GM23338 (cell line): ENCODE measurements around the gene SF3B2. TPM values are rescaled to one million over a fixed set of nuclear protein-coding genes. Genes with fewer than 3 reads are reported as not detected.

Experiments
- ATAC-seq: fragments of 200-7000 bp; cut with Tn5 transposase; 3 replicates; pipeline ENCODE4 v1.9.1; 2020
- DNase-seq: peaks from one replicate; pipeline ENCODE4 v3.0.0-alpha.2; 2015; ENCODE audit warnings: low spot score
- H2AFZ ChIP-seq: fragments of 200-600 bp; sonication (generic); 2 replicates; pipeline ENCODE4 v1.8.0; 2016; ENCODE audit warnings: antibody characterized with exemption, mild to moderate bottlenecking, moderate library complexity
- H3F3A ChIP-seq: fragments of 200-600 bp; sonication (generic); replicated peaks from 2 replicates; pipeline ENCODE4 v1.8.0; 2017; ENCODE audit warnings: antibody characterized with exemption, mixed run types, low read depth
- H3K27ac ChIP-seq: fragments of 200-600 bp; sonication (generic); 2 replicates; pipeline ENCODE4 v1.6.1; 2016; ENCODE audit warnings: low read depth
- H3K27me3 ChIP-seq: fragments of 200-600 bp; sonication (generic); 2 replicates; pipeline ENCODE4 v1.8.0; 2016; ENCODE audit warnings: mild to moderate bottlenecking, mixed run types, moderate library complexity; ENCODE audit not compliant: insufficient read depth
- H3K36me3 ChIP-seq: fragments of 200-600 bp; sonication (generic); 2 replicates; pipeline ENCODE4 v1.8.0; 2016; ENCODE audit warnings: mild to moderate bottlenecking; ENCODE audit not compliant: insufficient read depth
- H3K4me1 ChIP-seq: fragments of 200-600 bp; sonication (generic); 2 replicates; pipeline ENCODE4 v1.8.0; 2016; ENCODE audit warnings: mild to moderate bottlenecking, moderate library complexity; ENCODE audit not compliant: insufficient read depth
- H3K4me2 ChIP-seq: fragments of 200-600 bp; sonication (generic); 2 replicates; pipeline ENCODE4 v1.7.1; 2017; ENCODE audit warnings: mixed run types
- H3K4me3 ChIP-seq: fragments of 200-600 bp; sonication (generic); 2 replicates; pipeline ENCODE4 v1.6.1; 2016; ENCODE audit warnings: mixed run types
- H3K79me2 ChIP-seq: fragments of 200-600 bp; sonication (generic); replicated peaks from 2 replicates; pipeline ENCODE4 v1.8.0; 2017; ENCODE audit warnings: mild to moderate bottlenecking; ENCODE audit not compliant: insufficient read depth
- H3K9me2 ChIP-seq: fragments of 200-600 bp; sonication (generic); 2 replicates; pipeline ENCODE4 v1.8.0; 2017; ENCODE audit not compliant: insufficient read depth
- H4K20me1 ChIP-seq: fragments of 200-600 bp; sonication (generic); replicated peaks from 2 replicates; pipeline ENCODE4 v1.8.0; 2017; ENCODE audit warnings: mild to moderate bottlenecking; ENCODE audit not compliant: insufficient read depth
- H3K27ac Mint-ChIP-seq: 2 replicates; pipeline ENCODE4 v1.8.0; 2020; ENCODE audit warnings: inconsistent platforms, mild to moderate bottlenecking, moderate library complexity, mixed read lengths
- H3K27me3 Mint-ChIP-seq: 3 replicates; pipeline ENCODE4 v1.8.0; 2022; ENCODE audit warnings: low read depth, mild to moderate bottlenecking, moderate library complexity, mixed read lengths, inconsistent platforms; ENCODE audit not compliant: insufficient read depth, poor library complexity
- H3K36me3 Mint-ChIP-seq: 3 replicates; pipeline ENCODE4 v1.8.0; 2021; ENCODE audit warnings: low read depth, mild to moderate bottlenecking, inconsistent platforms, moderate library complexity, mixed read lengths
- H3K4me1 Mint-ChIP-seq: 3 replicates; pipeline ENCODE4 v1.8.0; 2020; ENCODE audit warnings: mild to moderate bottlenecking, inconsistent platforms, mixed read lengths
- H3K4me3 Mint-ChIP-seq: 3 replicates; pipeline ENCODE4 v1.8.0; 2021; ENCODE audit warnings: moderate library complexity, mild to moderate bottlenecking, inconsistent platforms, mixed read lengths
- H3K9me3 Mint-ChIP-seq: 3 replicates; pipeline ENCODE4 v1.8.0; 2020; ENCODE audit warnings: moderate library complexity, mild to moderate bottlenecking, inconsistent platforms, mixed read lengths
- CREB1 ChIP-seq: fragments of 250-450 bp; sonication (Bioruptor Pico); IDR thresholded peaks from 2 replicates; pipeline ENCODE4 v1.5.0; 2020; ENCODE audit warnings: low read depth, mild to moderate bottlenecking, moderate library complexity
- EZH2 ChIP-seq: fragments of 200-600 bp; sonication (generic); IDR thresholded peaks from one replicate; pipeline ENCODE4 v1.8.0; 2017; ENCODE audit warnings: antibody characterized with exemption, mild to moderate bottlenecking, low read depth; ENCODE audit not compliant: unreplicated experiment
- POLR2AphosphoS5 ChIP-seq: IDR thresholded peaks from 2 replicates; pipeline ENCODE4 v1.6.1; 2016; ENCODE audit warnings: antibody characterized with exemption, low read depth
- ZNF114 ChIP-seq: fragments of 250-450 bp; sonication (Bioruptor Pico); IDR thresholded peaks from 2 replicates; pipeline ENCODE4 v1.5.0; 2020; ENCODE audit warnings: mild to moderate bottlenecking, moderate library complexity
- ZNF331 ChIP-seq: fragments of 250-450 bp; sonication (Bioruptor Pico); IDR thresholded peaks from 2 replicates; pipeline ENCODE4 v1.5.0; 2020; ENCODE audit warnings: low read depth, mild to moderate bottlenecking, moderate library complexity
- polyA plus RNA-seq: library from polyadenylated mRNA; unstranded; fragments of >200 nt; fragmentation: Nextera tagmentation; extraction: Ambion mirVana; gene quantifications from 2 replicates; pipeline ENCODE4 v1.2.1, GENCODE V29; 2016
- total RNA-seq: library from RNA; depleted of rRNA; stranded (reverse); fragments of >200 nt; shearing (Covaris generic); gene quantifications from 2 replicates; pipeline ENCODE4 v1.2.3, GENCODE V29; 2014
- TF ChIP-seq, protein P1 (sequence below), 2 experiments: fragments of 200-600 bp in 1 of 2; sonication (generic) in 1 of 2; conservative IDR thresholded peaks; 2 replicates each; pipeline versions ENCODE4 v1.5.1 to v1.6.1; 2016 to 2017; ENCODE audit warnings: antibody characterized with exemption in 2 of 2, low read depth in 2 of 2, mild to moderate bottlenecking in 2 of 2, moderate library complexity in 1 of 2

Gene SF3B2
- total and polyA plus RNA-seq, 2 experiments from 2014 or later, result 173 to 180 TPM

GRCh38 chr11:66048547-66049323, 3.4 kb upstream of the SF3B2 start, which contains the start of gene GAL3ST3:
Gene GAL3ST3 (minus strand): TSS chr11:66049161. CDS start chr11:66045415, 3,746 bp downstream.
- H3K27ac Mint-ChIP-seq, result no peak within 1 kb of the TSS
- Histone ChIP-seq H3K4me2 (peak within 1 kb of the TSS; percentile 84), H3K4me3 (peak within 1 kb of the TSS; percentile 81), H3K79me2 (peaks cover 19% of the 10 kb centered on the region), H3F3A (peaks cover 21% of the 10 kb centered on the region; the same call in 1 of the 2 replicates), H2AFZ (peak within 1 kb of the TSS; percentile 86; the same call in 1 of the 2 replicates), H3K27ac (no peak within 1 kb of the TSS), H4K20me1 (peaks cover 8% of the 10 kb centered on the region), H3K36me3 (no peaks in the 10 kb centered on the region), H3K27me3 (no peaks in the 10 kb centered on the region), H3K9me2 (no peaks in the 10 kb centered on the region), H3K4me1 (peaks cover 24% of the 10 kb centered on the region)
- H3K4me3 Mint-ChIP-seq, result peak within 1 kb of the TSS; percentile 87
- TF ChIP-seq POLR2AphosphoS5, result peak; percentile 81
- no peak for TF ChIP-seq CREB1
- TF ChIP-seq, protein P1, sequence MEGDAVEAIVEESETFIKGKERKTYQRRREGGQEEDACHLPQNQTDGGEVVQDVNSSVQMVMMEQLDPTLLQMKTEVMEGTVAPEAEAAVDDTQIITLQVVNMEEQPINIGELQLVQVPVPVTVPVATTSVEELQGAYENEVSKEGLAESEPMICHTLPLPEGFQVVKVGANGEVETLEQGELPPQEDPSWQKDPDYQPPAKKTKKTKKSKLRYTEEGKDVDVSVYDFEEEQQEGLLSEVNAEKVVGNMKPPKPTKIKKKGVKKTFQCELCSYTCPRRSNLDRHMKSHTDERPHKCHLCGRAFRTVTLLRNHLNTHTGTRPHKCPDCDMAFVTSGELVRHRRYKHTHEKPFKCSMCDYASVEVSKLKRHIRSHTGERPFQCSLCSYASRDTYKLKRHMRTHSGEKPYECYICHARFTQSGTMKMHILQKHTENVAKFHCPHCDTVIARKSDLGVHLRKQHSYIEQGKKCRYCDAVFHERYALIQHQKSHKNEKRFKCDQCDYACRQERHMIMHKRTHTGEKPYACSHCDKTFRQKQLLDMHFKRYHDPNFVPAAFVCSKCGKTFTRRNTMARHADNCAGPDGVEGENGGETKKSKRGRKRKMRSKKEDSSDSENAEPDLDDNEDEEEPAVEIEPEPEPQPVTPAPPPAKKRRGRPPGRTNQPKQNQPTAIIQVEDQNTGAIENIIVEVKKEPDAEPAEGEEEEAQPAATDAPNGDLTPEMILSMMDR (conservative IDR thresholded peaks at IDR 0.05; ENCODE audit: low read depth in 2 of 2), result peak in 1 of 2 experiments; percentile 29; a peak in 2 of 4 replicates
- no peak for TF ChIP-seq ZNF331 (CRISPR knock-in tag)
- ATAC-seq (peak; percentile 36), DNase-seq (peak; percentile 88)
- peaks cover 14% of the 10 kb centered on the region for H3K27me3 Mint-ChIP-seq
- H3K4me1 Mint-ChIP-seq, result peaks cover 50% of the 10 kb centered on the region
- no peaks in the 10 kb centered on the region; the same call in 2 of the 3 replicates for H3K9me3 Mint-ChIP-seq
- H3K36me3 Mint-ChIP-seq, result peaks cover 26% of the 10 kb centered on the region

DNA sequence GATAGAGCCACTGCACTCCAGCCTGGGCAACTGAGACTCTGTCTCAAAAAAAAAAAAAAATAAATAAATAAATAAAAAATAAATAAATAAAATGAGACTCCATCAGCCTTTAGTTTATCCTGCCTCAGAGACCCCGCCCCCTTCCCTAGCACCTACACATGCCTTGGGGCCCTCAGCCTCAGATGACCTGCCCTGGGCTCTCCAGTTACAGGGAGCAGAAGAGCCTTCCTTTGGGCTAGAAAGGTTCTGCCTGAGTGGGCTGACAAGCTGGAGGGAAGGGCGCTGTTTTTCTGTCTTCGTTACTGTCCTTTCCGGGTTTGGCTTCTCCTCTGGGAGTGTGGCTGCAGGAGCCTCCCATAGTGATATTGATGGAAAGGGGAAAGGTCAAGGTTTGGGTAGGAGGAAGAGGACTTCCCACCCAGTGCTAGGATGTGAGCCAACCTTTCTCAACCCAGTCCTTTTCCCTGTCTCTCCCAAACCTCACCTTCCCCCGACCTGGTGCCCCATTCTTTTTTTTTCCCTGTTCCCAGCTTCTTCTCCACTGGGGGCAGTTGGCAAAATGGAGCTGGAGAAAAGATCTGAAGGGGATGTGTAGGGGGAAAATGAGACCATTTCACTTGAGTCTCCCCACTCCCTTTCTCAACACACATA, 1.5 kb upstream of the SF3B2 start:
- DNase-seq (peak; percentile 47), ATAC-seq (no peak)

DNA sequence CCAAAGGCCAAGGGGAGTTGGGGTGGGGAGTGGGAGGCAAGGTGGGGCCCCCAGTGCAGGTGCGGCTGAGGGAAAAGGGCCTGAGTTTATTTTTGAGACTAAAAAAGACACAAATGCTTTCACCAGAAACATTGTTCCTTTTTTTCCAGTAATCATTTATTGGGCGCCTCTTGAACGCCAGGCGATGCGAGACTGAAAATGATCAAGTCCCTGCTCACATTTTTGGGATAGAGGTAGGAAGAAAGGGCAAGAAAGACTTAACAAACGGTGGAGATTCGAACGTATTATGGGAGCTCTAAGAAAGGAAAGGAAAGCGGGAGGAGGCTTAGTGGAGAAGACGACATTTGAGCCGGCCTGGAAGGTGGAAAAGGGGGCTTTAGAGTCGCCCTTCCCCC, 796 bp upstream of the SF3B2 start:
- Histone ChIP-seq H3K4me2 (peak overlapping the region; percentile 99), H3K9me2 (no peaks in the 10 kb centered on the region), H3K27me3 (no peaks in the 10 kb centered on the region), H2AFZ (peak overlapping the region; percentile 69; the same call in 1 of the 2 replicates), H3K4me3 (peak overlapping the region; percentile 99), H3K79me2 (peaks cover 38% of the 10 kb centered on the region), H4K20me1 (peaks cover 19% of the 10 kb centered on the region), H3K4me1 (peaks cover 24% of the 10 kb centered on the region), H3K27ac (peak overlapping the region; percentile 100), H3K36me3 (peaks cover 16% of the 10 kb centered on the region), H3F3A (peaks cover 14% of the 10 kb centered on the region; the same call in 1 of the 2 replicates)
- Mint-ChIP-seq H3K4me3 (peak overlapping the region; percentile 98), H3K4me1 (peaks cover 37% of the 10 kb centered on the region), H3K27ac (peak overlapping the region; percentile 94), H3K36me3 (peaks cover 36% of the 10 kb centered on the region), H3K27me3 (peaks cover 17% of the 10 kb centered on the region), H3K9me3 (no peaks in the 10 kb centered on the region; the same call in 2 of the 3 replicates)
- ATAC-seq (no peak), DNase-seq (no peak)
- TF ChIP-seq ZNF331 (CRISPR knock-in tag) (no peak), EZH2 (no peak)

More for the DNA sequence above, 1.5 kb upstream of the SF3B2 start:
- Histone ChIP-seq H3K4me3 (peak overlapping the region; percentile 99; the same call in 1 of the 2 replicates), H3K27me3 (no peaks in the 10 kb centered on the region), H3K27ac (peak overlapping the region; percentile 100), H3K4me1 (peaks cover 24% of the 10 kb centered on the region), H3F3A (peaks cover 15% of the 10 kb centered on the region; the same call in 1 of the 2 replicates), H2AFZ (peak overlapping the region; percentile 69; the same call in 1 of the 2 replicates), H4K20me1 (peaks cover 14% of the 10 kb centered on the region), H3K36me3 (peaks cover 10% of the 10 kb centered on the region), H3K79me2 (peaks cover 35% of the 10 kb centered on the region), H3K9me2 (no peaks in the 10 kb centered on the region), H3K4me2 (peak overlapping the region; percentile 99)
- peaks cover 39% of the 10 kb centered on the region for H3K4me1 Mint-ChIP-seq
- TF ChIP-seq ZNF114 (CRISPR knock-in tag) (no peak), ZNF331 (CRISPR knock-in tag) (no peak)
- H3K36me3 Mint-ChIP-seq, result peaks cover 29% of the 10 kb centered on the region
- peaks cover 17% of the 10 kb centered on the region for H3K27me3 Mint-ChIP-seq
- no peaks in the 10 kb centered on the region; the same call in 2 of the 3 replicates for H3K9me3 Mint-ChIP-seq
- H3K27ac Mint-ChIP-seq, result peak overlapping the region; percentile 94
- peak overlapping the region; percentile 98 for H3K4me3 Mint-ChIP-seq
